Ascending aorta (tissue), 2 donors: ENCODE measurements around the gene LIN37. TPM values are rescaled to one million over a fixed set of nuclear protein-coding genes. Genes with fewer than 3 reads are reported as not detected.

Experiments used
- DNase-seq, 2 donors: peaks; one replicate each; pipeline ENCODE4 v3.0.0-alpha.2; 2019; ENCODE audit warnings: low spot score in 2 of 2
- H3K27ac ChIP-seq, 2 donors: fragments of 200-600 bp; sonication (generic); one replicate each; pipeline ENCODE4 v1.5.1; 2016 to 2017; ENCODE audit warnings: mild to moderate bottlenecking in 1 of 2
- H3K27me3 ChIP-seq: fragments of 200-600 bp; sonication (generic); one replicate; pipeline ENCODE4 v1.5.1; 2017
- H3K36me3 ChIP-seq, 2 donors: fragments of 200-600 bp; sonication (generic); one replicate each; pipeline ENCODE4 v1.5.1; 2016
- H3K4me1 ChIP-seq, 2 donors: fragments of 200-600 bp; sonication (generic); one replicate each; pipeline ENCODE4 v1.5.1; 2016 to 2017; ENCODE audit warnings: mild to moderate bottlenecking in 1 of 2
- H3K4me3 ChIP-seq, 2 donors: fragments of 200-600 bp; sonication (generic); one replicate each; pipeline ENCODE4 v1.5.1; 2016 to 2017; ENCODE audit warnings: mild to moderate bottlenecking in 1 of 2
- H3K9me3 ChIP-seq, 2 donors: fragments of 200-600 bp; sonication (generic); one replicate each; pipeline ENCODE4 v1.5.1; 2016
- CTCF ChIP-seq, 3 experiments: fragments of 200-600 bp in 2 of 3; fragments of 450-650 bp in 1 of 3; sonication (generic) in 2 of 3; IDR thresholded peaks; one replicate each; pipeline ENCODE4 v1.5.1; 2016 to 2019; ENCODE audit warnings: antibody characterized with exemption in 3 of 3, mild to moderate bottlenecking in 1 of 3, moderate library complexity in 1 of 3
- intact Hi-C: fragments of 100-400 bp; cut with DNase I; formaldehyde crosslinking; loops from one replicate; pipeline ENCODE4 v1.15.1; 2023
- total RNA-seq: library from RNA; depleted of rRNA; stranded (reverse); fragments of >200 nt; gene quantifications from one replicate; pipeline ENCODE4 v1.1.0, GENCODE V29; 2016

Gene LIN37
- total RNA-seq, 1 donor from 2014 or later = 29.9 TPM

GRCh38 chr19:35710784-35711723 lies 37.3 kb upstream of the LIN37 start:
- H3K36me3 ChIP-seq = no peaks in the 10 kb centered on the region
- no peaks in the 10 kb centered on the region for H3K27me3 ChIP-seq
- H3K4me1 ChIP-seq = peaks cover 4 to 6% of the 10 kb centered on the region in 2 donors
- DNase-seq = no peak
- no peaks in the 10 kb centered on the region for H3K9me3 ChIP-seq
- no peak overlapping the region for H3K27ac ChIP-seq
- TF ChIP-seq CTCF (IDR thresholded peaks at IDR 0.05) = no peak
- intact Hi-C loops = no loop called here
- H3K4me3 ChIP-seq = no peak overlapping the region

- Histone ChIP-seq H3K27ac (no peak overlapping the region), H3K36me3 (no peaks in the 10 kb centered on the region), H3K4me3 (no peak overlapping the region), H3K4me1 (peaks cover 4 to 12% of the 10 kb centered on the region in 2 donors), H3K27me3 (no peaks in the 10 kb centered on the region), H3K9me3 (no peaks in the 10 kb centered on the region)
- no peak for TF ChIP-seq CTCF (IDR thresholded peaks at IDR 0.05)
- DNase-seq = no peak
- intact Hi-C loops = no loop called here
These were observed 35.5 kb upstream of the LIN37 start for GRCh38 chr19:35712567-35713505.

GRCh38 chr19:35713506-35713850 lies 34.9 kb upstream of the LIN37 start:
- H3K4me3 ChIP-seq = no peak overlapping the region
- no peaks in the 10 kb centered on the region for H3K36me3 ChIP-seq

GRCh38 chr19:35713904-35714495 lies 34.4 kb upstream of the LIN37 start:
- no peak overlapping the region for H3K4me3 ChIP-seq
- intact Hi-C loops = no loop called here
- no peak for TF ChIP-seq CTCF (IDR thresholded peaks at IDR 0.05)
- no peaks in the 10 kb centered on the region for H3K9me3 ChIP-seq
- H3K27me3 ChIP-seq = no peaks in the 10 kb centered on the region
- DNase-seq = no peak
- H3K4me1 ChIP-seq = peaks cover 6 to 15% of the 10 kb centered on the region in 2 donors
- H3K36me3 ChIP-seq = no peaks in the 10 kb centered on the region
- no peak overlapping the region for H3K27ac ChIP-seq

More at GRCh38 chr19:35713506-35713850, 34.9 kb upstream of the LIN37 start:
- Histone ChIP-seq H3K27me3 (no peaks in the 10 kb centered on the region), H3K27ac (no peak overlapping the region), H3K4me1 (peaks cover 4 to 12% of the 10 kb centered on the region in 2 donors), H3K9me3 (no peaks in the 10 kb centered on the region)
- no peak for DNase-seq
- TF ChIP-seq CTCF (IDR thresholded peaks at IDR 0.05) = no peak
- intact Hi-C loops = no loop called here

- H3K27ac ChIP-seq = no peak overlapping the region
- intact Hi-C loops = no loop called here
These were observed 33.6 kb upstream of the LIN37 start for GRCh38 chr19:35714601-35715354.

More at GRCh38 chr19:35714601-35715354, 33.6 kb upstream of the LIN37 start:
- H3K4me1 ChIP-seq = peaks cover 7 to 19% of the 10 kb centered on the region in 2 donors
- peaks cover 1 to 3% of the 10 kb centered on the region in 2 donors for H3K36me3 ChIP-seq
- no peak for TF ChIP-seq CTCF (IDR thresholded peaks at IDR 0.05)
- H3K9me3 ChIP-seq = no peaks in the 10 kb centered on the region
- no peak for DNase-seq
- no peaks in the 10 kb centered on the region for H3K27me3 ChIP-seq
- H3K4me3 ChIP-seq = no peak overlapping the region
